PC-9 (cell line): Measurements from ENCODE around the gene ANK2. TPM values are rescaled to one million over a fixed set of nuclear protein-coding genes. Genes with fewer than 3 reads are reported as not detected.

Experiments used
- BruUV-seq: library from RNA; stranded (reverse); fragments of 400-500 nt; replicated peaks from 2 replicates; lab custom pipeline; 2021; lab: Mats Ljungman, UMichigan
- CTCF ChIA-PET: fragments of 300-600 bp; sonication (Branson Sonifier 250); formaldehyde crosslinking; loops from one replicate; lab custom pipeline; 2022; ENCODE audit warnings: antibody characterized with exemption; lab: Charles Lee
- POLR2A ChIA-PET: fragments of 300-600 bp; sonication (Branson Sonifier 250); formaldehyde crosslinking; loops from one replicate; lab custom pipeline; 2022; ENCODE audit warnings: antibody characterized with exemption; ENCODE audit not compliant: unreplicated experiment; lab: Charles Lee
- DNase-seq, 2 experiments: peaks; one replicate each; pipeline versions ENCODE4 v3.0.0 to v3.0.0-alpha.2; 2015 to 2022; ENCODE audit warnings: mixed read lengths in 1 of 2
- H2AFZ ChIP-seq: fragments of 200-600 bp; sonication (generic); 2 replicates; pipeline ENCODE4 v1.8.1; 2017; ENCODE audit warnings: antibody characterized with exemption
- H3F3A ChIP-seq: fragments of 200-600 bp; sonication (generic); 2 replicates; pipeline ENCODE4 v1.8.1; 2017; ENCODE audit warnings: antibody characterized with exemption, mild to moderate bottlenecking, low read depth; ENCODE audit not compliant: insufficient read depth
- H3K27ac ChIP-seq: fragments of 200-600 bp; sonication (generic); 2 replicates; pipeline ENCODE4 v1.6.1; 2016; ENCODE audit warnings: mixed run types
- H3K27me3 ChIP-seq: fragments of 200-600 bp; sonication (generic); 2 replicates; pipeline ENCODE4 v1.6.1; 2016; ENCODE audit warnings: low read depth, mixed run types; ENCODE audit not compliant: insufficient read depth
- H3K36me3 ChIP-seq: fragments of 200-600 bp; sonication (generic); 2 replicates; pipeline ENCODE4 v1.6.1; 2016; ENCODE audit warnings: low read depth, mixed run types
- H3K4me1 ChIP-seq: fragments of 200-600 bp; sonication (generic); replicated peaks from 2 replicates; pipeline ENCODE4 v1.6.1; 2016; ENCODE audit warnings: mixed run types; ENCODE audit not compliant: insufficient read depth
- H3K4me2 ChIP-seq: fragments of 200-600 bp; sonication (generic); 2 replicates; pipeline ENCODE4 v1.6.1; 2017; ENCODE audit warnings: mixed run types
- H3K4me3 ChIP-seq: fragments of 200-600 bp; sonication (generic); 2 replicates; pipeline ENCODE4 v1.6.1; 2016; ENCODE audit warnings: mixed run types
- H3K79me2 ChIP-seq: fragments of 200-600 bp; sonication (generic); 2 replicates; pipeline ENCODE4 v1.6.1; 2017; ENCODE audit warnings: low read depth, mixed run types
- H3K9me2 ChIP-seq: fragments of 200-600 bp; sonication (generic); 2 replicates; pipeline ENCODE4 v1.8.1; 2017; ENCODE audit warnings: mild to moderate bottlenecking; ENCODE audit not compliant: insufficient read depth
- H3K9me3 ChIP-seq: fragments of 200-600 bp; sonication (generic); 2 replicates; pipeline ENCODE4 v1.8.1; 2016; ENCODE audit warnings: low read depth; ENCODE audit not compliant: insufficient read depth
- H4K20me1 ChIP-seq: fragments of 200-600 bp; sonication (generic); 2 replicates; pipeline ENCODE4 v1.8.1; 2017; ENCODE audit not compliant: insufficient read depth
- CTCF ChIP-seq: fragments of 200-600 bp; sonication (generic); conservative IDR thresholded peaks from 2 replicates; pipeline ENCODE4 v1.6.1; 2017; ENCODE audit warnings: mixed run types, antibody characterized with exemption, mild to moderate bottlenecking, moderate library complexity
- EZH2 ChIP-seq: fragments of 200-600 bp; sonication (generic); IDR thresholded peaks from 2 replicates; pipeline ENCODE4 v1.8.0; 2017; ENCODE audit warnings: antibody characterized with exemption, low read depth
- intact Hi-C: fragments of 100-400 bp; cut with micrococcal nuclease; formaldehyde crosslinking; loops from one replicate; pipeline ENCODE4 v1.10.0; 2022; ENCODE audit not compliant: unreplicated experiment
- total RNA-seq: library from RNA; stranded (reverse); gene quantifications from 2 replicates; pipeline ENCODE4 v1.2.3, GENCODE V29; 2021

ANK2 gene
- total RNA-seq, 1 experiment from 2014 or later: 0.61 TPM

DNA sequence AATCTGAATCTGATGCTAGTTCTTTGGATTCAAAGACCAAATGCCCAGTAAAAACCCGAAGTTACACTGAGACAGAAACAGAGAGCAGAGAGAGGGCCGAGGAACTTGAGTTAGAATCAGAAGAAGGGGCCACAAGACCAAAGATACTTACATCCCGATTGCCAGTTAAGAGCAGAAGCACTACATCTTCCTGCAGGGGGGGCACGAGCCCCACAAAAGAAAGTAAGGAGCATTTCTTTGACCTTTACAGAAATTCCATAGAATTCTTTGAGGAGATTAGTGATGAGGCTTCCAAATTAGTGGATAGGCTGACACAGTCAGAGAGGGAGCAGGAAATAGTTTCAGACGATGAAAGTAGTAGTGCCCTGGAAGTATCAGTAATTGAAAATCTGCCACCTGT lies 309.3 kb downstream of the ANK2 start:
- Histone ChIP-seq H3K4me3 (no peak overlapping the region), H3K4me2 (no peak overlapping the region), H3K9me2 (no peaks in the 10 kb centered on the region), H3K27ac (no peak overlapping the region), H2AFZ (no peak overlapping the region), H3K36me3 (no peaks in the 10 kb centered on the region), H3K79me2 (no peaks in the 10 kb centered on the region), H4K20me1 (no peaks in the 10 kb centered on the region), H3K4me1 (no peaks in the 10 kb centered on the region), H3F3A (no peaks in the 10 kb centered on the region; the same call in 1 of the 2 replicates), H3K9me3 (no peaks in the 10 kb centered on the region), H3K27me3 (no peaks in the 10 kb centered on the region)
- intact Hi-C loops: no loop called here
- no peak for DNase-seq
- ChIA-PET CTCF (no interaction called here), POLR2A (no interaction called here)
- BruUV-seq: no TSS peak
- TF ChIP-seq CTCF (0 out of 2 replicates have a peak, but pooled peaks have one; percentile 20), EZH2 (no peak)

- Histone ChIP-seq H3K9me3 (no peaks in the 10 kb centered on the region), H3K4me2 (no peak overlapping the region), H3K36me3 (no peaks in the 10 kb centered on the region), H2AFZ (no peak overlapping the region), H3K9me2 (no peaks in the 10 kb centered on the region), H3K79me2 (no peaks in the 10 kb centered on the region), H3F3A (no peaks in the 10 kb centered on the region), H3K4me1 (no peaks in the 10 kb centered on the region), H3K27ac (no peak overlapping the region), H4K20me1 (no peaks in the 10 kb centered on the region), H3K4me3 (no peak overlapping the region), H3K27me3 (no peaks in the 10 kb centered on the region)
- CTCF ChIA-PET: no interaction called here
- BruUV-seq: no TSS peak
- TF ChIP-seq CTCF: no peak
- POLR2A ChIA-PET: no interaction called here
- no peak for DNase-seq
- intact Hi-C loops: no loop called here
These were observed 315.9 kb downstream of the ANK2 start for GRCh38 chr4:113365377-113365776.

DNA sequence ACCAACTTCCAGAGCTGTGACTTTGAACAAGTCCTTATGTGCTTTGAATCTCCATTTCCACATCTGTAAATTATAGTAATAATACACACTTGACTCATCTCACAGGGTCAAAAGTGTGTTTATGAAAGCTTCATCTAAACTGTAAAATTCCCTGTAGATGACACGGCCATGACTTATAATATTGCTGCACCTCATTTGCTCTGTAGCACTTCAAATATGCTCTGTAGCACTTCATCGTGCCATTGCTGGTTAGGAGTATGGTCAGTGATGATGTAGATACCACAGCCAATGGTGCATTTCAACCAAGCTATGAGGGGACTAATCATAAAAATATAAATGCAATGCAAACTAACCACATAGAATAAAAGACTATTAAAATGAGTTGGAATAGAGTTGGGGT lies 318.6 kb downstream of the ANK2 start:
- no peaks in the 10 kb centered on the region for H3K9me3 ChIP-seq
- CTCF ChIA-PET: no interaction called here
- H3K9me2 ChIP-seq: no peaks in the 10 kb centered on the region
- DNase-seq: no peak
- no peaks in the 10 kb centered on the region for H4K20me1 ChIP-seq
- no peaks in the 10 kb centered on the region for H3K36me3 ChIP-seq
- no peaks in the 10 kb centered on the region for H3K27me3 ChIP-seq
- POLR2A ChIA-PET: no interaction called here
- TF ChIP-seq CTCF: no peak
- TF ChIP-seq EZH2: no peak
- no peak overlapping the region for H3K4me3 ChIP-seq
- no peaks in the 10 kb centered on the region for H3K4me1 ChIP-seq
- intact Hi-C loops: no loop called here
- no peaks in the 10 kb centered on the region for H3F3A ChIP-seq
- no peak overlapping the region for H2AFZ ChIP-seq
- H3K4me2 ChIP-seq: no peak overlapping the region
- no peak overlapping the region for H3K27ac ChIP-seq
- H3K79me2 ChIP-seq: no peaks in the 10 kb centered on the region
- no TSS peak for BruUV-seq
